Stimulated activated CD4-positive, alpha-beta T cell treated with anti-CD3 and anti-CD28 coated beads, Interleukin-12 subunit alpha, Interleukin-12 subunit beta, amount 100 ng/mL, for 24 hours (primary cell): ENCODE results near the gene MEG3.

Source experiments
- DNase-seq, 2 experiments: peaks; one replicate each; pipeline ENCODE4 v3.0.0-alpha.2; 2020; ENCODE audit warnings: low read depth in 2 of 2

MEG3 gene

GRCh38 chr14:100895411-100895810 lies 69.5 kb downstream of the MEG3 start:
- DNase-seq, result no peak

GRCh38 chr14:100896369-100897060 lies 70.6 kb downstream of the MEG3 start:
- DNase-seq, result no peak

- DNase-seq, result no peak
These were observed 72.5 kb downstream of the MEG3 start for GRCh38 chr14:100898465-100898864.

GRCh38 chr14:100898935-100899883 lies 73.3 kb downstream of the MEG3 start:
- DNase-seq, result no peak

GRCh38 chr14:100899884-100900771 lies 74.2 kb downstream of the MEG3 start:
- no peak for DNase-seq

GRCh38 chr14:100900837-100901390 lies 75.0 kb downstream of the MEG3 start:
- no peak for DNase-seq

GRCh38 chr14:100901391-100902183 lies 75.7 kb downstream of the MEG3 start:
- DNase-seq, result no peak

- DNase-seq, result no peak
These were observed 76.6 kb downstream of the MEG3 start for GRCh38 chr14:100902295-100903133.

- no peak for DNase-seq
These were observed 77.2 kb downstream of the MEG3 start for GRCh38 chr14:100903134-100903468.

GRCh38 chr14:100903672-100904185 lies 77.8 kb downstream of the MEG3 start, which contains the start of gene RTL1:
Gene RTL1 (minus strand): TSS chr14:100903722. CDS start chr14:100884788, 18,934 bp downstream.
- DNase-seq, result no peak

GRCh38 chr14:100904307-100905087 lies 78.6 kb downstream of the MEG3 start:
- no peak for DNase-seq

- no peak for DNase-seq
These were observed 79.2 kb downstream of the MEG3 start for GRCh38 chr14:100905166-100905565.

GRCh38 chr14:100906420-100906819 lies 80.5 kb downstream of the MEG3 start:
- DNase-seq, result no peak

GRCh38 chr14:100907240-100907639 lies 81.3 kb downstream of the MEG3 start:
- no peak for DNase-seq

- no peak for DNase-seq
These were observed 83.5 kb downstream of the MEG3 start for GRCh38 chr14:100909439-100909838.
